IMR-90 (cell line): ENCODE measurements around the gene HOXA3. TPM values are rescaled to one million over a fixed set of nuclear protein-coding genes. Genes with fewer than 3 reads are reported as not detected.

Experiments used
- ATAC-seq: fragments of 200-7000 bp; cut with Tn5 transposase; 2 replicates; pipeline ENCODE4 v1.9.1; 2020; ENCODE audit warnings: low read depth, mild to moderate bottlenecking, moderate library complexity
- BruUV-seq: library from RNA; stranded (reverse); fragments of 400-500 nt; replicated peaks from 2 replicates; lab custom pipeline; 2021; lab: Mats Ljungman, UMichigan
- CTCF ChIA-PET: fragments of 300-600 bp; formaldehyde crosslinking; extraction: SDS; loops from one replicate; lab custom pipeline; 2021; ENCODE audit warnings: antibody characterized with exemption; lab: Yijun Ruan, JAX
- POLR2A ChIA-PET: fragments of 300-600 bp; sonication (Branson Sonifier 250); formaldehyde crosslinking; loops from one replicate; lab custom pipeline; 2022; ENCODE audit warnings: antibody characterized with exemption; ENCODE audit not compliant: unreplicated experiment; lab: Charles Lee
- DNase-seq: peaks from one replicate; pipeline ENCODE4 v3.0.0; 2013
- H2AFZ ChIP-seq: replicated peaks from 2 replicates; pipeline ENCODE3; 2013; ENCODE audit warnings: low read length, mild to moderate bottlenecking; ENCODE audit not compliant: poor library complexity
- H2AK5ac ChIP-seq: 2 replicates; pipeline ENCODE4 v1.6.1; 2013; ENCODE audit warnings: low read depth, low read length, inconsistent platforms
- H2AK9ac ChIP-seq: replicated peaks from 2 replicates; pipeline ENCODE3; 2013; ENCODE audit warnings: mild to moderate bottlenecking, low read depth, low read length, moderate library complexity; ENCODE audit not compliant: poor library complexity
- H2BK120ac ChIP-seq: 2 replicates; pipeline ENCODE4 v1.6.1; 2013; ENCODE audit warnings: low read depth, low read length, inconsistent platforms
- H2BK15ac ChIP-seq: 3 replicates; pipeline ENCODE4 v1.6.1; 2013; ENCODE audit warnings: low read depth, low read length, inconsistent platforms
- H2BK20ac ChIP-seq: 2 replicates; pipeline ENCODE4 v1.6.1; 2013; ENCODE audit warnings: low read depth, mild to moderate bottlenecking, inconsistent platforms, low read length, moderate library complexity
- H2BK5ac ChIP-seq: 2 replicates; pipeline ENCODE4 v1.6.1; 2013; ENCODE audit warnings: mild to moderate bottlenecking, low read depth, low read length, inconsistent platforms; ENCODE audit not compliant: poor library complexity, severe bottlenecking
- H3K14ac ChIP-seq: replicated peaks from 2 replicates; pipeline ENCODE4 v1.6.1; 2013; ENCODE audit warnings: low read depth, low read length, inconsistent platforms
- H3K18ac ChIP-seq: 2 replicates; pipeline ENCODE4 v1.6.1; 2013; ENCODE audit warnings: low read depth, low read length, control low read depth
- H3K23ac ChIP-seq: 2 replicates; pipeline ENCODE4 v1.6.1; 2013; ENCODE audit warnings: low read depth, low read length, inconsistent platforms
- H3K27ac ChIP-seq: 2 replicates; pipeline ENCODE4 v1.5.1; 2013; ENCODE audit warnings: mild to moderate bottlenecking, control low read depth, low read length; ENCODE audit not compliant: insufficient read depth
- H3K27me3 ChIP-seq: 2 replicates; pipeline ENCODE4 v1.6.1; 2013; ENCODE audit warnings: low read length; ENCODE audit not compliant: control insufficient read depth, insufficient read depth
- H3K36me3 ChIP-seq: 2 replicates; pipeline ENCODE4 v1.6.1; 2013; ENCODE audit warnings: low read length, mixed read lengths; ENCODE audit not compliant: control insufficient read depth, insufficient read depth
- H3K4ac ChIP-seq: 2 replicates; pipeline ENCODE4 v1.6.1; 2013; ENCODE audit warnings: low read depth, low read length, inconsistent platforms
- H3K4me1 ChIP-seq: 2 replicates; pipeline ENCODE4 v1.6.1; 2013; ENCODE audit warnings: low read length, mixed read lengths; ENCODE audit not compliant: control insufficient read depth, insufficient read depth
- H3K4me2 ChIP-seq: 2 replicates; pipeline ENCODE4 v1.6.1; 2013; ENCODE audit warnings: low read depth, mild to moderate bottlenecking, control low read depth, low read length, moderate library complexity
- H3K4me3 ChIP-seq: 2 replicates; pipeline ENCODE4 v1.5.1; 2013; ENCODE audit warnings: low read depth, mild to moderate bottlenecking, control low read depth, low read length, moderate library complexity; ENCODE audit not compliant: insufficient read depth
- H3K56ac ChIP-seq: 2 replicates; pipeline ENCODE4 v1.6.1; 2013; ENCODE audit warnings: low read length, inconsistent platforms; ENCODE audit not compliant: insufficient read depth; ENCODE audit errors: extremely low read depth
- H3K79me1 ChIP-seq, 2 experiments: 2 replicates each; pipeline ENCODE4 v1.6.1; 2013; ENCODE audit warnings: low read length in 2 of 2, inconsistent platforms in 1 of 2, low read depth in 1 of 2
- H3K9ac ChIP-seq: 2 replicates; pipeline ENCODE4 v1.6.1; 2013; ENCODE audit warnings: low read depth, low read length, control low read depth
- H3K9me1 ChIP-seq: 2 replicates; pipeline ENCODE4 v1.6.1; 2013; ENCODE audit warnings: low read length, inconsistent platforms; ENCODE audit not compliant: insufficient read depth
- H3K9me3 ChIP-seq: 2 replicates; pipeline ENCODE4 v1.6.1; 2013; ENCODE audit warnings: low read length; ENCODE audit not compliant: control insufficient read depth, insufficient read depth
- H4K20me1 ChIP-seq: 2 replicates; pipeline ENCODE4 v1.6.1; 2013; ENCODE audit warnings: low read length, inconsistent platforms; ENCODE audit not compliant: insufficient read depth
- H4K5ac ChIP-seq: 2 replicates; pipeline ENCODE4 v1.6.1; 2013; ENCODE audit warnings: mild to moderate bottlenecking, low read depth, low read length, control low read depth
- H4K8ac ChIP-seq, 2 experiments: 2 replicates each; pipeline ENCODE4 v1.6.1; 2013; ENCODE audit warnings: low read depth in 2 of 2, low read length in 2 of 2, control low read depth in 1 of 2, inconsistent platforms in 1 of 2
- H4K91ac ChIP-seq: 2 replicates; pipeline ENCODE4 v1.6.1; 2013; ENCODE audit warnings: low read depth, low read length, inconsistent platforms; ENCODE audit not compliant: insufficient read depth
- BHLHE40 ChIP-seq: fragments of 150-350 bp; IDR thresholded peaks from 2 replicates; pipeline ENCODE4 v1.6.1; 2016; ENCODE audit warnings: mild to moderate bottlenecking, low read depth, low read length
- RAD21 ChIP-seq: IDR thresholded peaks from 2 replicates; pipeline ENCODE4 v1.6.1; 2012; ENCODE audit warnings: low read length, improper control_type of control experiment
- RFX5 ChIP-seq: IDR thresholded peaks from 2 replicates; pipeline ENCODE4 v1.8.0; 2012; ENCODE audit warnings: low read depth, mild to moderate bottlenecking, low read length, moderate library complexity
- SMC3 ChIP-seq: fragments of 150-350 bp; IDR thresholded peaks from 2 replicates; pipeline ENCODE4 v1.6.1; 2016; ENCODE audit warnings: low read depth, mild to moderate bottlenecking, antibody characterized with exemption, low read length, moderate library complexity
- WGBS, 2 experiments: methylation state at CpG; one replicate each; pipeline versions ENCODE4 v1.1.5 to v1.1.7; 2013; ENCODE audit warnings: missing lambda C conversion rate in 2 of 2; ENCODE audit not compliant: insufficient read length in 1 of 2; ENCODE audit errors: extremely low coverage in 2 of 2; 5-methylcytosine and 5-hydroxymethylcytosine counted together
- dilution Hi-C: fragments of 300-500 bp; cut with HindIII; formaldehyde crosslinking; loops from one replicate; pipeline ENCODE4 v1.14.3; 2018; ENCODE audit warnings: low sequenced_read_pairs; ENCODE audit not compliant: unreplicated experiment
- in situ Hi-C: fragments of 300-500 bp; cut with MboI; formaldehyde crosslinking; loops from 3 replicates; pipeline ENCODE4 v1.14.3; 2019; ENCODE audit warnings: low sequenced_read_pairs, inconsistent platforms, mixed read lengths
- intact Hi-C: fragments of 100-400 bp; cut with micrococcal nuclease; formaldehyde crosslinking; loops from 2 replicates; pipeline ENCODE4 v1.10.0; 2022
- polyA plus RNA-seq, 3 experiments: library from polyadenylated mRNA; depleted of rRNA; stranded (reverse); fragments of >200 nt; gene quantifications; 2 replicates each; pipeline ENCODE4 v1.2.3, GENCODE V29; 2012; ENCODE audit warnings: low replicate concordance in 1 of 3
- total RNA-seq: library from RNA; depleted of rRNA; stranded (reverse); fragments of >200 nt; gene quantifications from 2 replicates; pipeline ENCODE4 v1.2.3, GENCODE V29; 2012
- TF ChIP-seq, protein P1 (sequence below): fragments of 150-350 bp; IDR thresholded peaks from 2 replicates; pipeline ENCODE4 v1.6.1; 2017; ENCODE audit warnings: mild to moderate bottlenecking, antibody characterized with exemption, low read length, low read depth

Gene HOXA3
- total and polyA plus RNA-seq, 2 of the 4 experiments (the other 2 are of a cell fraction): 0.90 to 5.4 TPM

GRCh38 chr7:27165089-27165995 is 13.0 kb upstream of the HOXA3 start, which contains the start of gene HOXA9:
HOXA9 (minus strand) TSS chr7:27165537; CDS start chr7:27165457, 80 bp downstream.
- CTCF ChIA-PET: interaction anchor here (1.6 kb wide), 1 partner anchor 31 kb away, joined by 3 read pairs; no protein-coding TSS in a partner anchor
- ATAC-seq (no peak), DNase-seq (peak; percentile 61)
- Histone ChIP-seq H3K79me1 (no peaks in the 10 kb centered on the region), H2BK120ac (no peak within 1 kb of the TSS), H3K27me3 (peaks cover 73% of the 10 kb centered on the region), H4K5ac (no peak within 1 kb of the TSS), H3K4ac (no peak within 1 kb of the TSS), H2BK20ac (no peak within 1 kb of the TSS), H3K9me3 (peaks cover 21% of the 10 kb centered on the region), H3K18ac (no peak within 1 kb of the TSS), H3K4me1 (no peaks in the 10 kb centered on the region; the same call in 1 of the 2 replicates), H2BK15ac (no peak within 1 kb of the TSS), H3K9me1 (no peaks in the 10 kb centered on the region), H4K91ac (no peak within 1 kb of the TSS), H3K4me2 (peak within 1 kb of the TSS; percentile 60), H3K23ac (no peak within 1 kb of the TSS), H4K20me1 (0 out of 2 replicates have a peak, but pooled peaks cover 3% of the 10 kb centered on the region), H3K56ac (no peak within 1 kb of the TSS), H2AK9ac (peak within 1 kb of the TSS; percentile 59), H3K4me3 (peak within 1 kb of the TSS; percentile 44), H4K8ac (no peak within 1 kb of the TSS), H3K36me3 (no peaks in the 10 kb centered on the region), H3K9ac (no peak within 1 kb of the TSS), H2AFZ (peak within 1 kb of the TSS; percentile 88), H2BK5ac (no peak within 1 kb of the TSS), H3K14ac (no peak within 1 kb of the TSS), H3K27ac (no peak within 1 kb of the TSS), H2AK5ac (no peak within 1 kb of the TSS)
- in situ Hi-C loops: no loop called here
- dilution Hi-C loops: no loop called here
- POLR2A ChIA-PET: interaction anchor here (0.6 kb wide), 1 partner anchor 695 kb away, joined by 3 read pairs; no protein-coding TSS in a partner anchor
- BruUV-seq: no TSS peak
- WGBS, 2 experiments: 2% methylated on average over 27 of the region's 82 CpGs; no CpG with 5 or more reads in 1 of the 2 experiments
- intact Hi-C loops: loop anchor here (10.0 kb wide), 1 partner anchor 1911 kb away; no protein-coding TSS in a partner anchor
- TF ChIP-seq, protein P1, sequence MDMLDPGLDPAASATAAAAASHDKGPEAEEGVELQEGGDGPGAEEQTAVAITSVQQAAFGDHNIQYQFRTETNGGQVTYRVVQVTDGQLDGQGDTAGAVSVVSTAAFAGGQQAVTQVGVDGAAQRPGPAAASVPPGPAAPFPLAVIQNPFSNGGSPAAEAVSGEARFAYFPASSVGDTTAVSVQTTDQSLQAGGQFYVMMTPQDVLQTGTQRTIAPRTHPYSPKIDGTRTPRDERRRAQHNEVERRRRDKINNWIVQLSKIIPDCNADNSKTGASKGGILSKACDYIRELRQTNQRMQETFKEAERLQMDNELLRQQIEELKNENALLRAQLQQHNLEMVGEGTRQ: peak; percentile 94
- TF ChIP-seq RFX5 (no peak), SMC3 (no peak), BHLHE40 (peak; percentile 46; the same call in 1 of the 2 replicates), RAD21 (no peak)
